Stimulated activated naive B cell treated with anti-CD40 and anti-IgM and Interleukin-4, amounts not matched to agents 10 μg/mL and 1 μg/mL and 100 μg/mL, for 72 hours (primary cell): Measurements from ENCODE around the gene UBA6.
"Not testable (repeated sequence)": the region's sequence is repeated elsewhere in the genome, so short reads cannot be mapped to it uniquely, and the experiment has no call there.

Experiments
- ATAC-seq, 2 donors: fragments of 150-1000 bp; cut with Tn5 transposase; replicated peaks; 2 replicates each; pipeline ENCODE4 v1.10.0; 2021; ENCODE audit warnings: moderate library complexity in 1 of 2
- DNase-seq: peaks from one replicate; pipeline ENCODE4 v3.0.0; 2021
- H3K27ac Mint-ChIP-seq: one replicate; pipeline ENCODE4 v1.8.0; 2022; ENCODE audit warnings: mild to moderate bottlenecking, mixed read lengths
- H3K27me3 Mint-ChIP-seq, 2 donors: one replicate each; pipeline ENCODE4 v1.8.0; 2022; ENCODE audit warnings: mixed read lengths in 2 of 2
- H3K36me3 Mint-ChIP-seq, 2 donors: one replicate each; pipeline ENCODE4 v1.8.0; 2022; ENCODE audit warnings: mixed read lengths in 2 of 2, mild to moderate bottlenecking in 1 of 2
- H3K4me1 Mint-ChIP-seq, 2 donors: one replicate each; pipeline ENCODE4 v1.8.0; 2022; ENCODE audit warnings: mixed read lengths in 2 of 2, mild to moderate bottlenecking in 1 of 2
- H3K4me3 Mint-ChIP-seq, 2 donors: one replicate each; pipeline ENCODE4 v1.8.0; 2022; ENCODE audit warnings: mild to moderate bottlenecking in 2 of 2, mixed read lengths in 2 of 2, moderate library complexity in 1 of 2
- H3K9me3 Mint-ChIP-seq, 2 donors: one replicate each; pipeline ENCODE4 v1.8.0; 2022; ENCODE audit warnings: mixed read lengths in 2 of 2, mild to moderate bottlenecking in 1 of 2

UBA6 gene

DNA sequence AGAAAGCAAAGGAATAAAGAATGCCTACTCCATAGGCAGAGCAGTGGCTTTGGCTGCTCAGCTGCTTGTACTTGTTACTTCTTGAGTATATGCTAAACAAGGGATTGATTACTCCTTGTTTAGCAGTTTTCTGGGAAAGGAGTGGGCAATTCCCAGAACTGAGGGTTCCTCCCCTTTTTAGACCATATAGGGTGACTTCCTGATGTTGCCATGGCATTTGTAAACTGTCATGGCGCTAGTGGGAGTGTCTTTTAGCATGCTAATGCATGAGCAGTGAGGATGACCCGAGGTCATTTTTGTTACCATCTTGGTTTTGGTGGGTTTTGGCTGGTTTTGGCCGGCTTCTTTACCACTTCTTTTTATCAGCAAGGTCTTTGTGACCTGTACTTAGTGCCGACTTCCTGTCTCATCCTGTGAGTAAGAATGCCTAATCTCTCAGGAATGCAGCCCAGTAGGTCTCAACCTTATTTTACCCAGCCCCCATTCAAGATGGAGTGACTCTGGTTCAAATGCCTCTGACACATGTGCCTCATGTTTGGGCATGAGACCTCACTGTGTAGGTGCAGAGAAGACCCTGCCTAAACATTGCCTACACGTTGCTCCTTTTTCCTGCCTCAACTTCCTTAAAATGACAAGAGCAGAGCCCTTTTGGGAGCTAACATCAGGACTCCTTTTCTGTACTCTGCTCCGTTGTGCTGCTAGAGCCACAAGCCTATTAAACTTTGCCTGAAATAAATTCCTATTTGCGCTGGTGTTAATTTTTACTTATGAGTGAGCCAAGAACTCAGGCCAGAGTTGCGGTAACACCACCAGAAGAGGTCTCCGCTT lies 21.0 kb upstream of the UBA6 start:
- Mint-ChIP-seq H3K36me3 (peaks cover 7 to 29% of the 10 kb centered on the region in 2 donors), H3K27me3 (no peaks in the 10 kb centered on the region), H3K4me3 (no peak overlapping the region), H3K27ac (no peak overlapping the region), H3K9me3 (no peaks in the 10 kb centered on the region), H3K4me1 (peaks cover 2 to 3% of the 10 kb centered on the region in 2 donors)
- DNase-seq, result no peak
- ATAC-seq, result no peak

DNA sequence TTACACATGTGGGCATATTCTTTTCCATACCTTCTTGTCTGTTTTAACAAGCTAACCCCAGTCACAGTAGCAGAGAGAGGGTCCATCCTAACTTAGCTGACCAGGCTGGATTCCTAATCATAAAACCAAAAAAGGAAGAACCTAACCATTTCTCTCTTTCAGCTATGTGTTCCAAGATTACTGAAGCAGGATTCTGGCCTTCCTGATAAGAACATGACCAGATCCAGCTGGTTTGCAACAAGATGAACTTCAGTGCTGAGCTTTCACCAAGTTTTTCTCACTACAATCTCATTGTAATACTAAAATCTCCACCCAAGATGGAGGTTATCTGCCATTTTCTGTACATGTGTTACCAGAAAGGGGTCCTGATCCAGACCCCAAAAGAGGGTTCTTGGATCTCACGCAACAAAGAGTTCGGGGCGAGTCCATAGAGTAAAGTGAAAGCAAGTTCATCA lies 20.4 kb upstream of the UBA6 start:
- Mint-ChIP-seq H3K36me3 (peaks cover 9 to 35% of the 10 kb centered on the region in 2 donors), H3K27ac (no peak overlapping the region), H3K4me3 (no peak overlapping the region), H3K9me3 (no peaks in the 10 kb centered on the region), H3K27me3 (no peaks in the 10 kb centered on the region), H3K4me1 (no peaks in the 10 kb centered on the region)
- ATAC-seq (no peak), DNase-seq (no peak)

DNA sequence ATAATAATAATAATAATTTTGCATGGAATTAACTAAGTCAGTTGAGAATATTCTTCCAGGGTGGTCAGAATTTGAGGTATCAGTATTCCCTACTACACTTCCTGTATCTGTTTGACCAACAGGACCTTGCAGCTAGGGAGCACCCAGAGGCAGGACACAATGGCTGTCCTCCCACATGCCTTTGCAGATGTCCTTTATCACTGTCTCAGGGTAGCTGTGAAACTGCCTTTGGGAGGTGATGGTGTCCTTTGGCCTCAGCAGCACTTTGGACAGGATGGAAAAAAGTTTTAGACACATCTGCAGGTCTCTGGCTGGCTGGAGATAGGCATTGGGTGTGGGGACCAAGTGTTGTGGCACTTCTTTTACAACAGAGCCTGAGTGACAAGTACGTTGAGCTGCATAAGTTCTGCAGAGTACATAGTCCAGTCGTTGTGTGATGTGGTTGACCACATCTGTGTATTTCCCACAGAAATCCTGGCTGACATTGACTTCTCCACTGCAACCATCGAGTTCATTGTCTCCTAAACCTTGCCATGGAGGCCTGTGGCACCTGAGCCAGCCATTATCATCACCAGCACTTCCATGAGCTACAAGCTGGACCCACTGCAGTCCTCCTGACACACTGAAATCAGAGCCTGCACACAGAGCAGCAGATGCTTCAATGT lies 19.1 kb upstream of the UBA6 start:
- H3K27me3 Mint-ChIP-seq, result no peaks in the 10 kb centered on the region
- no peaks in the 10 kb centered on the region for H3K4me1 Mint-ChIP-seq
- no peak overlapping the region for H3K4me3 Mint-ChIP-seq
- H3K36me3 Mint-ChIP-seq, result peaks cover 11 to 39% of the 10 kb centered on the region in 2 donors
- DNase-seq (no peak), ATAC-seq (no peak)
- H3K27ac Mint-ChIP-seq, result no peak overlapping the region
- H3K9me3 Mint-ChIP-seq, result no peaks in the 10 kb centered on the region

DNA sequence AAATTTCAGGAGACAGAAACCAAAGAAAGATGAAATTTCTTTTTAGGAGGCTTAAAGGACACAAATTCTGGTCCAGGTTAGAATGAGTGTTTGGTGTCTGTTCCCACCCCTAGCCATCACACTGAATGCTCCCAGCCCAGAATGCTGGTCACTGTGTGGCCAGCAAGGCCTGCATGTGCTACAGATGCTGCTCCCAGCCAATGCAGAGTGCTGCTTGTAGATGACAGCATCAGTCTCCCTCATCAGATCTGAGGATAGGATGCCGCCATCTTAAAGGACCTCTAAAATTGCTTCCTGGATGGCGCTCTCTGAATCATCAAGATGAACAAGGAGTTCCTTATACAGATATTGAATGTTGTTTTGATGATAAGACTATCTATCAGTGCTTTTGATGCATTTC lies 17.9 kb upstream of the UBA6 start:
- H3K36me3 Mint-ChIP-seq, result peaks cover 9 to 47% of the 10 kb centered on the region in 2 donors
- H3K9me3 Mint-ChIP-seq, result no peaks in the 10 kb centered on the region
- H3K4me1 Mint-ChIP-seq, result peaks cover 7 to 11% of the 10 kb centered on the region in 2 donors
- no peaks in the 10 kb centered on the region for H3K27me3 Mint-ChIP-seq
- DNase-seq (no peak), ATAC-seq (no peak)
- no peak overlapping the region for H3K27ac Mint-ChIP-seq
- H3K4me3 Mint-ChIP-seq, result no peak overlapping the region

DNA sequence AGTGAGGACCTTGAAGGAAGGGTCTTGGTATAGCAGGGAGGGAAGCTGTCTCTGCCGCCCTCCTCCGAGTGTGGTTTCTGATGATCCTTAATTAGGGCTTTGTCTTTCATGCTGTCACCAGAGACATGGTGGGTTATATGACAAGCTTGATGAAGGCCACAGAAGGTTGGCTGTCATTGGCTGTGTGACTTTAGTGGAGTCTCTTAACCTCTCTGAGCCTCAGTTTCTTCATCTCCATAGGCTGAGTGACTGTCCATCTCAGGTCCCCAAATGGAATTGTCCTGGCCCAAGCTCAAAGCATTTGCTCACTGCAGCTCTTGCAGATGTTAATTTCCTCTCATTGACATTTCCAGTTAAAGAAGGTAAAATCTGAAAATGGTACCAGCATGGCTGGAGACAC lies 16.6 kb upstream of the UBA6 start:
- H3K4me1 Mint-ChIP-seq, result peaks cover 15 to 20% of the 10 kb centered on the region in 2 donors
- ATAC-seq, result no peak
- no peak overlapping the region for H3K4me3 Mint-ChIP-seq
- no peak overlapping the region for H3K27ac Mint-ChIP-seq
- peaks cover 9 to 47% of the 10 kb centered on the region in 2 donors for H3K36me3 Mint-ChIP-seq
- DNase-seq, result no peak
- H3K9me3 Mint-ChIP-seq, result no peaks in the 10 kb centered on the region
- H3K27me3 Mint-ChIP-seq, result no peaks in the 10 kb centered on the region

DNA sequence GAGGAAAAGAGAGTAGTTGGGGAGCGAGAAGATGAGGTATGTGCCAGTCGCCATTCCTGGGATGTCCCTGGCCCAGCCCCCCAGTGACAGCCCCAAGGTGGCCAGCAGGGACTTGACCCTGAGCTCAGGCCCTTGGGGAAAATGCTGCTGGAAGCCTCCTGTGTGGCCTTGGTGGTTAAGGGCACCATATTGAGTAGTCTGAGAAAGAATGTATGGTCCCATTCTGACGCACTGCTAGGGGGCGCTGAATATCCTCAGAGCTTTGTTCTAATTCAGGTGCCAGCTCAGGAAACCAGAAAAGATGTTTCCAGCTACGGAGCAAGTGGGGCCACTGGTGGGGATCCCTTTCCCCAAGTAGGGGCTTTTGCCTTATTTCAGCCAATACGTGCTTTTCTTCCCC lies 14.0 kb upstream of the UBA6 start:
- H3K27ac Mint-ChIP-seq, result peak overlapping the region; percentile 59
- peaks cover 13 to 30% of the 10 kb centered on the region in 2 donors for H3K36me3 Mint-ChIP-seq
- H3K4me1 Mint-ChIP-seq, result peaks cover 17 to 31% of the 10 kb centered on the region in 2 donors
- ATAC-seq (no peak), DNase-seq (no peak)
- no peak overlapping the region for H3K4me3 Mint-ChIP-seq
- H3K27me3 Mint-ChIP-seq, result no peaks in the 10 kb centered on the region
- no peaks in the 10 kb centered on the region for H3K9me3 Mint-ChIP-seq

DNA sequence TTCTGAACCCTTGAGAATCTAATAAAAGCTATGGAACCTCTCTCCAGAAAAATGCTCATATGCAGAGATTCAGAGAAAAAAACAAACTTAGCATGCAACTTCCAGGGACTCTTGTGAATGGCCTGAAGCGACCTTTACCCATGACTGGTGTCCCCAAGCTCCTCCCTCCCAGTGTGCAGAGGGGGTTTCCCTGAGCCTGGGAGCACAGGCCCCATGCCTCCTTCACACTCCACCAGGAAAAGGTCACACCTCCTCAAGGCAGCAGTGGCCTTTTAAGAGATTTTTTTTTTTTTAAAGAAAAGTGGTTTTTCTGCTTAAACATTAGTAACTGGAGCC lies 13.3 kb upstream of the UBA6 start:
- Mint-ChIP-seq H3K4me1 (peaks cover 17 to 31% of the 10 kb centered on the region in 2 donors), H3K36me3 (peaks cover 18 to 36% of the 10 kb centered on the region in 2 donors), H3K27ac (peak overlapping the region; percentile 59), H3K4me3 (peak overlapping the region; percentile 9 to 34), H3K9me3 (no peaks in the 10 kb centered on the region), H3K27me3 (no peaks in the 10 kb centered on the region)
- peak; percentile 54 for DNase-seq
- peak; percentile 99 to 100 for ATAC-seq

DNA sequence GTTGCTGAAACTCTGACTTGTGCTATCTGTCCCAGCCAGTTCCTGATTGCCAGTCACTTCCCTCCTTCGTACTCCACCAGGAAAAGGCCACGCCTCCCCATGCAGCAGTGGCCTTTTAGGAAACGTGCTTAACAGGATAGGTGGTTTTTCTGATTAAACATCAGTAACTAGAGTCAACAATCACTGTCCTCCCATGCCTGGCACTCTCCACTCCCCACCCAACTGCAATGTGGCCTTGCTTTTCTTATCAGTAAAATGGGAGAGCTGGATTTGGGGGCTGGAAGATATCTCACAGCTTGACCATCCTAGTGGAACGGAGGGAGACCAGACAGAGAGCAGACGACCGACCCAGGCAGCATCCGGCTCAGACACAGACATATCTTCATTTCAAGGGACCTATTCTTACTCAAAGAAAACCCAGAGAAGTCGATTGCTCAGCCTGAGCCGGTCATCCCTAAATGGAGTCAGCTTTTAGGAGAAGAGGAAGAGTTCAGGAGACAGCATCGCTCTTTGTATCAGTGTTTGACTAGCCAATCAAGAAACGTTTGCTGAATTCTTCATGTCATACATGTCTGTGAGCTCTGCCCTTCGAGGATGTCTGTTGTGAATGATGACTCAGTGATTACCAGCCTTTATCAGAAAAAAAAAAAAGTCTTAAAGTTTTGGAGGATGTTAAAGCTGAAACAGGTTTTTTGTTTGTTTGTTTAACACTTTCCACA lies 12.7 kb upstream of the UBA6 start:
- H3K36me3 Mint-ChIP-seq, result peaks cover 18 to 36% of the 10 kb centered on the region in 2 donors
- no peaks in the 10 kb centered on the region for H3K9me3 Mint-ChIP-seq
- DNase-seq (no peak), ATAC-seq (peak; percentile 70)
- H3K4me3 Mint-ChIP-seq, result peak overlapping the region in 1 of 2 donors; percentile 34
- peaks cover 17 to 31% of the 10 kb centered on the region in 2 donors for H3K4me1 Mint-ChIP-seq
- H3K27ac Mint-ChIP-seq, result peak overlapping the region; percentile 59
- H3K27me3 Mint-ChIP-seq, result no peaks in the 10 kb centered on the region

GRCh38 chr4:67712650-67713528 lies 11.9 kb upstream of the UBA6 start:
- H3K4me3 Mint-ChIP-seq, result no peak overlapping the region
- DNase-seq (no peak), ATAC-seq (no peak)
- no peaks in the 10 kb centered on the region for H3K27me3 Mint-ChIP-seq
- H3K9me3 Mint-ChIP-seq, result no peaks in the 10 kb centered on the region
- H3K36me3 Mint-ChIP-seq, result peaks cover 24 to 40% of the 10 kb centered on the region in 2 donors
- H3K4me1 Mint-ChIP-seq, result peaks cover 17 to 31% of the 10 kb centered on the region in 2 donors
- peak overlapping the region; percentile 59 for H3K27ac Mint-ChIP-seq

GRCh38 chr4:67712000-67712625 lies 11.2 kb upstream of the UBA6 start:
- H3K27ac Mint-ChIP-seq, result peak overlapping the region; percentile 59
- H3K9me3 Mint-ChIP-seq, result no peaks in the 10 kb centered on the region
- DNase-seq (no peak), ATAC-seq (no peak)
- H3K27me3 Mint-ChIP-seq, result no peaks in the 10 kb centered on the region
- H3K4me3 Mint-ChIP-seq, result no peak overlapping the region
- H3K4me1 Mint-ChIP-seq, result peaks cover 17 to 31% of the 10 kb centered on the region in 2 donors
- H3K36me3 Mint-ChIP-seq, result peaks cover 24 to 39% of the 10 kb centered on the region in 2 donors

DNA sequence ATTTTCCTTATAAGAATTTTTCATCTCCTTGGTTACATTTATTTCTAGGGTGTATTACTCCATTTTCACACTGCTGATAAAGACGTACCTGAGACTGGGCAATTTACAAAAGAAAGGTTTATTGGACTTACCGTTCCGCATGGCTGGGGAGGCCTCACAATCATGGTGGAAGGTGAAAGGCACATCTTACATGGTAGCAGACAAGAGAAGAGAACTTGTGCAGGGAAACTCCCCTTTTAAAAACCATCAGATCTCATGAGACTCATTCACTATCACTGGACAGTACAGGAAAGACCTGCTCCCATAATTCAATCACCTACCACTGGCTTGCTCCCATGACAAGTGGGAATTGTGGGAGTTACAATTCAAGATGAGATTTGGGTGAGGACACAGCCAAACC lies 5.7 kb upstream of the UBA6 start:
- H3K4me3 Mint-ChIP-seq, H3K27ac Mint-ChIP-seq, H3K27me3 Mint-ChIP-seq, ATAC-seq, DNase-seq: not testable (repeated sequence)
- Mint-ChIP-seq H3K36me3 (peaks cover 38 to 55% of the 10 kb centered on the region in 2 donors), H3K4me1 (peaks cover 18 to 28% of the 10 kb centered on the region in 2 donors), H3K9me3 (peaks cover 11 to 17% of the 10 kb centered on the region in 2 donors)

- Mint-ChIP-seq H3K4me1 (peaks cover 17 to 25% of the 10 kb centered on the region in 2 donors), H3K27ac (no peak overlapping the region), H3K27me3 (no peaks in the 10 kb centered on the region), H3K9me3 (peaks cover 11 to 17% of the 10 kb centered on the region in 2 donors), H3K36me3 (peaks cover 37 to 54% of the 10 kb centered on the region in 2 donors), H3K4me3 (no peak overlapping the region)
- no peak for DNase-seq
- no peak for ATAC-seq
Observed at GRCh38 chr4:67704843-67705242, 3.9 kb upstream of the UBA6 start.

DNA sequence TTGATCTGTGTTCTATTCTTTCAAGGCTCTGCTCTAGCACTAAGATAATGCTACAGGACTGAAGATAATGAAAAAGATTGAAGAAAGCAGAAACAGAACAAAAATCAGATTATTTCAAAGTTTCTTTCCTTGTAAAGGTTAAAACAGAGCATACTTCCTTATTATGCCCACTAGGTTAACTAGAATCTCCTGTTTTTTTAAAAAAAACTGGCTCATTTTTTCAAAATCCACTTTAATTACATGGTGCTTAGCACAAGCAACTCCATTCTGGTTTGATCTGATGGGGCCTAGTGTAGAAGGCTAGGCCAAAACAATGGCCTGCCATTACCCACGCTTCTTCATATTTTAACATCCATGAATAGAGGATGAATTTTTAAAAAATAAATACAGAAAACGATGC lies 1.2 kb upstream of the UBA6 start:
- ATAC-seq, result no peak
- DNase-seq, result no peak
- H3K36me3 Mint-ChIP-seq, result peaks cover 28 to 47% of the 10 kb centered on the region in 2 donors
- peak overlapping the region; percentile 5 for H3K27ac Mint-ChIP-seq
- H3K4me3 Mint-ChIP-seq, result peak overlapping the region; percentile 63 to 64
- H3K9me3 Mint-ChIP-seq, result peaks cover 11 to 17% of the 10 kb centered on the region in 2 donors
- no peaks in the 10 kb centered on the region for H3K27me3 Mint-ChIP-seq
- H3K4me1 Mint-ChIP-seq, result peaks cover 26 to 46% of the 10 kb centered on the region in 2 donors
